ENCODE measurements around the gene OXT. TPM values are rescaled to one million over a fixed set of nuclear protein-coding genes. Genes with fewer than 3 reads are reported as not detected.
A peak's percentile ranks its signal among the peaks of the same experiment; 100 is the strongest.

OXT gene
- total and polyA plus RNA-seq, 2 of the 13 experiments (the other 11 are each of a cell fraction or from before 2014, with no cell fraction given), result not detected

- TF ChIP-seq ZNF558 (CRISPR knock-in tag; IDR thresholded peaks at IDR 0.05; ENCODE audit: borderline replicate concordance) (no peak), ZHX1 (CRISPR knock-in tag; IDR thresholded peaks at IDR 0.05; ENCODE audit: low read depth) (no peak), HIVEP1 (CRISPR knock-in tag; IDR thresholded peaks at IDR 0.05) (no peak), DRAP1 (CRISPR knock-in tag; IDR thresholded peaks at IDR 0.05) (no peak), MIXL1 (CRISPR knock-in tag; IDR thresholded peaks at IDR 0.05) (no peak), NFATC3 (CRISPR knock-in tag; IDR thresholded peaks at IDR 0.05) (no peak), GRHL1 (CRISPR knock-in tag; conservative IDR thresholded peaks at IDR 0.05) (no peak), SOX13 (IDR thresholded peaks at IDR 0.05) (no peak), SOX13 (CRISPR knock-in tag; conservative IDR thresholded peaks at IDR 0.05 in 1 of 2, IDR thresholded peaks at IDR 0.05 in 1 of 2) (no peak), MAFK (conservative IDR thresholded peaks at IDR 0.05 in 1 of 2, IDR thresholded peaks at IDR 0.05 in 1 of 2; ENCODE audit: low read length in 2 of 2) (no peak), HMG20A (CRISPR knock-in tag; IDR thresholded peaks at IDR 0.05; ENCODE audit: borderline replicate concordance) (no peak), MTF1 (CRISPR knock-in tag; IDR thresholded peaks at IDR 0.05) (no peak), ZNF761 (CRISPR knock-in tag; conservative IDR thresholded peaks at IDR 0.05) (no peak), NAIF1 (CRISPR knock-in tag; IDR thresholded peaks at IDR 0.05; ENCODE audit: borderline replicate concordance) (no peak), SALL1 (CRISPR knock-in tag; IDR thresholded peaks at IDR 0.05) (no peak), ZNF512B (CRISPR knock-in tag; IDR thresholded peaks at IDR 0.05; ENCODE audit: borderline replicate concordance) (no peak), MTA1 (CRISPR knock-in tag; IDR thresholded peaks at IDR 0.05; ENCODE audit: borderline replicate concordance) (peak; percentile 31; the same call in 1 of the 2 replicates)
- TF ChIP-seq, protein P1, sequence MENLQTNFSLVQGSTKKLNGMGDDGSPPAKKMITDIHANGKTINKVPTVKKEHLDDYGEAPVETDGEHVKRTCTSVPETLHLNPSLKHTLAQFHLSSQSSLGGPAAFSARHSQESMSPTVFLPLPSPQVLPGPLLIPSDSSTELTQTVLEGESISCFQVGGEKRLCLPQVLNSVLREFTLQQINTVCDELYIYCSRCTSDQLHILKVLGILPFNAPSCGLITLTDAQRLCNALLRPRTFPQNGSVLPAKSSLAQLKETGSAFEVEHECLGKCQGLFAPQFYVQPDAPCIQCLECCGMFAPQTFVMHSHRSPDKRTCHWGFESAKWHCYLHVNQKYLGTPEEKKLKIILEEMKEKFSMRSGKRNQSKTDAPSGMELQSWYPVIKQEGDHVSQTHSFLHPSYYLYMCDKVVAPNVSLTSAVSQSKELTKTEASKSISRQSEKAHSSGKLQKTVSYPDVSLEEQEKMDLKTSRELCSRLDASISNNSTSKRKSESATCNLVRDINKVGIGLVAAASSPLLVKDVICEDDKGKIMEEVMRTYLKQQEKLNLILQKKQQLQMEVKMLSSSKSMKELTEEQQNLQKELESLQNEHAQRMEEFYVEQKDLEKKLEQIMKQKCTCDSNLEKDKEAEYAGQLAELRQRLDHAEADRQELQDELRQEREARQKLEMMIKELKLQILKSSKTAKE (CRISPR knock-in tag; IDR thresholded peaks at IDR 0.05; ENCODE audit: borderline replicate concordance), result no peak
- TF ChIP-seq, protein P2, sequence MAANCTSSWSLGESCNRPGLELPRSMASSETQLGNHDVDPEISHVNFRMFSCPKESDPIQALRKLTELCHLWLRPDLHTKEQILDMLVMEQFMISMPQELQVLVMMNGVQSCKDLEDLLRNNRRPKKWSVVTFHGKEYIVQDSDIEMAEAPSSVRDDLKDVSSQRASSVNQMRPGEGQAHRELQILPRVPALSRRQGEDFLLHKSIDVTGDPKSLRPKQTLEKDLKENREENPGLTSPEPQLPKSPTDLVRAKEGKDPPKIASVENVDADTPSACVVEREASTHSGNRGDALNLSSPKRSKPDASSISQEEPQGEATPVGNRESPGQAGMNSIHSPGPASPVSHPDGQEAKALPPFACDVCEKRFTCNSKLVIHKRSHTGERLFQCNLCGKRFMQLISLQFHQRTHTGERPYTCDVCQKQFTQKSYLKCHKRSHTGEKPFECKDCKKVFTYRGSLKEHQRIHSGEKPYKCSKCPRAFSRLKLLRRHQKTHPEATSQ (CRISPR knock-in tag; IDR thresholded peaks at IDR 0.05; ENCODE audit: borderline replicate concordance), result no peak
Observed at GRCh38 chr20:3027987-3028386, 43.4 kb upstream of the OXT start (continued).
